ENCODE measurements around the gene RPTOR.

Gene RPTOR

DNA sequence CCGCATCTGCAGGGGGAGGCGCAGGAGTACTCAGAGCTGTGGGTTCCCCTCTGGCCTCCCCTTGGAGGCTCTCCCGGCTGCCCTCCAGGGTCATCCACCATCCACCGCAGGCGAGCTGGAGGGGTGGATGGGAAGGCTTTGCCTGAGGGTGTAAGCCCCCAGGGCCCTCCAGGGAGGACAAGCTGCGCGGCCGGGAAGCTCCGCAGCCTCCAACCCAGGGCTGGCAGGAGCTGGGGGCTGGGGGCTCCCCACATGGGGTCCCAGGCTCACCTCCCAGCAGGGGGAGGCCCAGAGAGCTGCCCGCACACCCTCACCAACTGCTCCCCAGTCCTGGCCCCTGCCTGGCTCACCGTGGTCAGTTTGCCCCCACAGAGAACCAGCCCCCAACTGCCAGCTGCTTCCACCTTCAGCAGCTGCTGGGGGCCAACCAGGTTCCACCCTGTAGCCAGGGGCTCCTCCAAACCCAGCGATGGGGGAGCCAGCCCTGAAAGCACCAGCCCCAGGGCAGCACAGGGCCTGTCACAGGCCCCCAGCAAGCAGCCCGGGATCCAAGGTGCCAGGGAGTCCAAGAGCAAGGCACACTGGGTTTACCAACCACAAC lies 427.2 kb downstream of the RPTOR start:
- no peak for DNase-seq

DNA sequence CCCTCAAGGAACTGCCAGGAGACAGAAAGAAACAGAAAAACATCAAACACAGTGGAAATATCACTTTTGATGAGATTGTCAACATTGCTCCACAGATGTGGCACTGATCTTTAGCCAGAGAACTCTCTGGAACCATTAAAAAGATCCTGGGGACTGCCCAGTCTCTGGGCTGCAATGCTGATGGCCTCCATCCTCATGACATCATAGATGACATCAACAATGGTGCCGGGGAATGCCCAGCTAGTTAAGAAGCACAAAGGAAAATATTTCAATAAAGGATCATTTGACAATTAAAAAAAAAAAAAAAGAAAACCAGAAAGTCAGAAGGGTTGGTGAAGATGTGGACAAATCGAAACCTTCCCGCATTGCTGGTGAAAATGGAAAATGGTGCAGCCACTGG lies 432.1 kb downstream of the RPTOR start:
- no peak for DNase-seq

DNA sequence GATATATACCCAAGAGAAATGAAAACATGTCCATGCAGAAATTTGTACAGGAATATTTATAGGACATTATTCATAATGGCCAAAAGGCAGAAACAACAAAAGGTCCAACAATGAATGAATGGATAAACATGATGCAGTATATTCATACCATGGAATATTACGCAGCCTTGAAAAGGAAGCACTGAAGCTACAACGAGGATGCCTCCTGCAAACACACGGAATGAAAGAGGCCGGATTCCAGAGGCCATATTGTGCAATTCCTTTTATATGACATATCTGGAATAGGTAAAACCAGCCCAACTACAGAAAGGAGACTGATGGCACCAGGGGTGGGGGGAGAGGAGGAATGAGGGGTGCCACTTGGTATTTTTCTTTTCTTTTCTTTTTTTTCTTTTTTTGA lies 432.5 kb downstream of the RPTOR start:
- DNase-seq, result no peak

DNA sequence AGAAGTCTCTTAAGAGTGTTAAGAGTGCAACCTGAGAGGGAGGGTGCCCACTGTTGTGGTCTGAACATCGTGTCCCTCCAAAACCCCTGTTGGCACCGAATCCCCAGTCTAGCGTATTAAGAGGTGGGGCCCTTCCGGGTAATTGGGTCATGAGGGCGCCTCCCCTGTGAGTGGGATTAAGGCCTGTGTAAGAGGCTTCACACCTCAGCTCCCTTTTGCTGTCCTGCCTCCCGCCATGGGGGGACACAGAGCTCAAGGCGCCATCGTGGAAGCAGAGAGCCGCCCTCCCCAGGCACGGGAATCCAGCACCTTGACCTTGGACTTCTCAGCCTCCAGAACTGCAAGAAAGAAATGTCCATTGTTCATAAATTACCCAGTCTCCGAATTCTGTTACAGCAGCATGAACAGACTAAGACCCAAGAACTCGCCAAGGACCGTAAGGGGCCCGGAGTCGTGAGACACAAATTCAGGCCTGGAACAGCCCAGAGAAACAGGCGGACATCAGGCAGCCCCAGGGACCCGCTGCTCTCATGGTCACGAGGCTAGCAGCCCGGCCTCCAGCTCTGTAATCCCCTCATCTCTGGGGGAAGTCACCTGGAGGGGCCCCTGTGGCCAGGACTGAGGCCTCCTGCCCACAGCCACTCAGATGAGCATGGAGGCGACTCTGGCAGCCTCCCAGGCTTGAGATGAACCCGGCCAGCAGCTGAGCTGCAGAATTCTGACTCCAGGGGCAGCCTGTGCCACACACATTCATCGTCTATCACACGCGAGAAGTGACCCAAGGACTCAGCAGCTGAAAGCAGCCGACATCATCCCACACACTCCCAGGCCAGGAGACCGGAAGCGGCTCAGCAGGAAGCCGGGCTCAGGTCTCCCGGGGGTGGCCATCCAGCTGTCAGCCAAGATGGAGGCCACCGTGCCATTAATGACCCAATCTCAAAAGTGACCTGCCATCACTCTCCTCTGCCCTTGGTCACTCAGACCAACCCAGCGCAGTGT lies 434.2 kb downstream of the RPTOR start:
- no peak for DNase-seq

- no peak for DNase-seq
Observed at GRCh38 chr17:80979547-80980378, 435.1 kb downstream of the RPTOR start.

DNA sequence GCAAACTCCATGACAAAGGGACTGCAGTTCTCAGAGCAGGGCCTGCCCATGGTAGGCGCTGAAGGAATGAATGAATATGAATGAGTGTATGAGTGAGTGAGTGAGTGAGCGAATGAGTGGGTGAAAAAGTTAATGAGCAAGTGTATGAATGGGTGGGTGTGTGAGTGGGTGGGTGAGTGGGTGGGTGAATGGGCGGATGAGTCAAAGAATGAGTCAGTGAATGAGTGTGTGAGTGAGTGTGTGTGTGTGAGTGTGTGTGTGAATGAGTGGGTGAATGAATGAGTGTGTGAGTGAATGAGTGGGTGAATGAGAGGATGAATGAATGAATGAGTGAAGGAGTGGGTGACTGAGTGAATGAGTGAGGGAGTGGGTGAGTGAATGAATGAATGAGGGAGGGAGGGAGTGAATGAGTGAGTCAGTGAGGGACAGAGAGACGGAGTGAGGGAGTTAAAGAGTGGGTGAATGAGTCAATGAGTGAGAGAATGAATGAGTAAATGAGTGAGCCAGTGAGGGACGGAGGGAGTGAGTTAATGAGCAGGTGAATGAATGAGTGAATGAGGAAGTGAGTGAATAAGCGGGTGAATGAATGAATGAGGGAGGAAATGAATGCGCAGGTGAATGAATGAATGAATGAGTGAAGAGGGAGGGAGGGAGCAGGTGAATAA lies 435.9 kb downstream of the RPTOR start:
- no peak for DNase-seq

- DNase-seq, result no peak
Observed at GRCh38 chr17:80981062-80981902, 436.6 kb downstream of the RPTOR start.

DNA sequence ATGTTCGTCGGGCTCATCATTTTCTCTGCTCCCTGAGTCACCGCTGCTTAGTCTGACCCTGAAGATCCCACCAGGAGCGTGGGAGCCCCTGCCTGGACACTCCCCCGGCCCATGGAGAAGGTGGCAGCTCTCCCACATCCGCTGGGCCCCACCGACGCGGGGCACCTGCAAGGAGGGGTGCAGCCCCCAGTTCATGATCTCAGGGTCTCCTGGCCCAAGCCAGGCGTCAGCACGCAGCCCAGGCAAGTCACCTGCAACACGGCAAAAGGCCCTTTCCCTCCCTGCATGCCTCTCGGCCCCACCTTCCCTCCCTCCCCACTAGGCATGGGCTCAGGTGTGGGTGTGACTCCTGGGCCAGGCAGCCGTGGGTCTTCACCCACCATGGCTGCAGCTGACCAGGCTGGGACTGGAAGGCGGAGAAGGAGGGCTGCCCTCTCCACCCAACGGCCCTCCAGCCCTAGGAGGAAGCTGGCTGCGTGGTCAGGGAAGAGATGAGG lies 437.3 kb downstream of the RPTOR start:
- no peak for DNase-seq

GRCh38 chr17:80982426-80982974 lies 437.9 kb downstream of the RPTOR start:
- DNase-seq, result no peak

DNA sequence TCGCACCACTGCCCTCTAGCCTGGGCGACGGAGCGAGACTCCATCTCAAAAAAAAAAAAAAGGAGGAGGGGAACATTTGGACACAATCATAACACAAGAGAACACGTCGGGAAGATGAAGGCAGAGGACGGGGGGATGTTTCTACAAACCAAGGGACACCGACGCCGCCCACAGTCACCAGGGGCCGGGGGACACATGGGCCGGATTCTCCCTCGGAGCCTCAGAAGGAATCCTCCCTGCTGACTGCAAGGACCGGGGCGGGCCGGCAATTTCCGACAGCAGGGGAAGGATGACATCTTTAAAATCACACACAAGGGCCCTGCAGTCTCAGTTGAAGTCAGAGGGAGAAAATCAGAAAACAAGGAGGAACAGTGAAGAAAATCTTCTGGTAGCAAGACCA lies 438.9 kb downstream of the RPTOR start:
- no peak for DNase-seq

DNA sequence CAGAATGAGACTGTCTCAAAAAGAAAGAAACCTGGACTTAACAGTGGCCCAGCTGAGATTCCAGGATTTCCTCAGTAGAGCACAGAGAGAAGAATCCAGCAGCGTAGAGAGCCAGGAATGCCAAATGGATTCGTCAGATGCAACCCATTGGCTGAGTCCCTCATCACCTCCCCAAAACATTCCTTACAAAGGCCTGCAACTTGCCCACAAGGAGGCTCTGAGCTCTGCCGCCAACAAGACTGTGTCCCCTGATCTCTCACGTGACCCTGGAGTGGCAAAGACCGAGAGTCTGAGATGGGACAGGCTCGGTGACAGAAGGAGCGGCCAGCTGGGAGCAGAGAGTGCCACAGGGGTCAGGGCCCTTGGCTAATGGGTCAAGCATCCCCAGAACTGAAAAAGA lies 440.1 kb downstream of the RPTOR start:
- no peak for DNase-seq

DNA sequence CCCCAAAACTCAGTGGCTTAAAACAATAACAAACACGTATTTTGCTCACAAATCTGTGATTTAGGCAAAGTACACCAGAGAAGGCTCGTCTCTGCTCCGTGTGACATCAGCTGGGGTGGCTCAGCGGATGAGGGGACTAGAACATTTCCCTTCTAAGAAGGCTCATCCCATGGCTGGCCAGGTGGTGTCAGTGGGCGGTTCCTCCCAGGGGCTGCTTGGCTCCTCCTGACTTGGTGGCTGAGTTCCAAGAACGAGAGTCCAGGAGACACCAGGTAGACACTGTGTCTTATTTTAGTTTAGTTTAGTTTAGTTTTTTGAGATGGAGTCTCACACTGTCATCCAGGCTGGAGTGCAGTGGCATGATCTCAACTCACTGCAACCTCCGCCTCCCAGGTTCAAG lies 441.4 kb downstream of the RPTOR start:
- no peak for DNase-seq

DNA sequence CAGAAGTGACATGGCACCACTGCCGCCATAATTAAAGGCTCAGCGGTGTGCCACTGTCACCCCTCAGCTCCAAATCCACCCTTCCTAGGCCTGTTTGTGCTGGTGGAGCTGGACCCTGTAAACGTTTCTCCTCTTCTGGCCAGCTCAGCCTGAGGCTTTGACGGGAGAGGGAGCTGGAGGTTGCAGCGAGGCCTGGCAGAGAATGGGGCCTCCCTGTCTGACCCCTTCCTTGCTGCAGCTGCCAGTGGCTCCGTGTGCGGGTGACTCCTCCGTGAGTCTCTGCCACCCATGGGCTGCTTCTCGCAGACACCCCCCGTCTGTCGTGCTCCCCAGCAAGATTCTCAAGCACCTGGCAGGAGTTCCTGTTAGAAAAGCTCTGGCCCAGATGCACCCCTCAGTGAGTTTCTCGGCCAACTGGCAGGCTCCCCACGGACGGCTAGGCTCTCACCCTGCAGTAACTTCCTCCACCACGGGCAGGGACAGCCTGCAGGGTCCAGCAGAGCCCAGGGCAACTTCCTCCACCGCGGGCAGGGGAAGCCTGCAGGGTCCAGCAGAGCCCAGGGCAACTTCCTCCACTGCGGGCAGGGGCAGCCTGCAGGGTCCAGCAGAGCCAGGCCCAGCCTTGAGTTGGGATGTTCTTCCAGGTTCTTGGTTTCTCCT lies 442.3 kb downstream of the RPTOR start:
- DNase-seq, result peak; percentile 32

GRCh38 chr17:80987941-80988461 lies 443.4 kb downstream of the RPTOR start:
- DNase-seq, result no peak

- no peak for DNase-seq
Observed at GRCh38 chr17:80989586-80989913, 444.9 kb downstream of the RPTOR start.

GRCh38 chr17:80990921-80991644 lies 446.4 kb downstream of the RPTOR start:
- DNase-seq, result no peak

DNA sequence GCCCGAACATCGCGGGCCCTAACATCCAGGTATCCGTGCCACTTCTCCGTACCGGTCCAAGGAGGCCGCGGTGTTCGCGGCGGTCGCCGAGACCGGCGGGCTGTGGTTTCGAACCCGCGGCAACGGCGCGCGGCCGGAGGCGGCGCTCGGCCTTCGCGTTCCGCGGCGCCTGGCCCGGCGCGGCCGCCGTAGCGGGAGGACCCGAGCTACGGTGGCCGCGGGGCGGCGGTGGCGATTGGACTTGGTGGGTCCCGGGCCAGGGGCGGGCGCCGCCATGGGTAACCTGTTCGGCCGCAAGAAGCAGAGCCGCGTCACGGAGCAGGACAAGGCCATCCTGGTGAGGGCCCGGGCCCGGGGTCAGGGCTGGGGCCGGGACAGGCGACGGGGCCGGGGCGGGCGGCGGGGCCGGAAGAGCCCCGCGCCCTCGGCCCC lies 447.0 kb downstream of the RPTOR start, which contains the start of gene CHMP6:
Gene CHMP6, plus strand, starts transcription at position 197 of the 432 bp plus-strand sequence. Its CDS starts 78 bp downstream, at position 275.
- DNase-seq, result peak; percentile 74

GRCh38 chr17:80992077-80992947 lies 447.7 kb downstream of the RPTOR start:
- DNase-seq, result no peak

Data from CD4-positive, alpha-beta T cell treated with Interleukin-15 for 1 hour (primary cell).